Ovary (tissue), 9 donors: ENCODE data around the gene ANAPC1. TPM values are rescaled to one million over a fixed set of nuclear protein-coding genes. Genes with fewer than 3 reads are reported as not detected.
"Not testable (repeated sequence)": the region's sequence is repeated elsewhere in the genome, so short reads cannot be mapped to it uniquely, and the experiment has no call there.

Experiments used
- DNase-seq, 5 donors: peaks; one replicate each; pipeline ENCODE4 v3.0.0-alpha.2; 2019 to 2020
- H3K27ac ChIP-seq, 2 donors: fragments of 200-600 bp; one replicate each; pipeline versions ENCODE4 v1.5.1 to v1.8.0; 2019 to 2022
- H3K27me3 ChIP-seq: fragments of 200-600 bp; one replicate; pipeline ENCODE4 v1.8.0; 2022
- H3K36me3 ChIP-seq: fragments of 200-600 bp; sonication (generic); one replicate; pipeline ENCODE4 v1.5.1; 2019
- H3K4me1 ChIP-seq: one replicate; pipeline ENCODE4 v1.8.1; 2013; ENCODE audit warnings: mild to moderate bottlenecking, moderate library complexity; ENCODE audit not compliant: insufficient read depth
- H3K4me3 ChIP-seq: fragments of 200-600 bp; sonication (generic); one replicate; pipeline ENCODE4 v1.5.1; 2017
- H3K9me3 ChIP-seq, 2 donors: fragments of 200-600 bp in 1 of 2; sonication (generic) in 1 of 2; one replicate each; pipeline versions ENCODE4 v1.5.1 to v1.8.1; 2013 to 2019; ENCODE audit warnings: mild to moderate bottlenecking in 1 of 2, moderate library complexity in 1 of 2
- EP300 ChIP-seq: sonication (generic); formaldehyde crosslinking; IDR thresholded peaks from one replicate; pipeline ENCODE4 v1.6.1; 2017; ENCODE audit warnings: antibody characterized with exemption
- POLR2A ChIP-seq: fragments of 450-650 bp; IDR thresholded peaks from one replicate; pipeline ENCODE4 v1.6.1; 2017; ENCODE audit warnings: antibody characterized with exemption, mild to moderate bottlenecking, moderate library complexity
- whole genome bisulfite sequencing, 3 donors: extraction: QIAGEN DNeasy Blood & Tissue Kit in 1 of 3; methylation state at CpG; one replicate each; pipeline versions ENCODE4 v1.1.5 to v1.1.7; 2013 to 2017; 5-methylcytosine and 5-hydroxymethylcytosine counted together
- intact Hi-C, 4 donors: fragments of 100-400 bp; cut with DNase I; formaldehyde crosslinking; loops; one replicate each; pipeline versions ENCODE4 v1.11.0 to v1.15.1; 2022 to 2023
- polyA plus RNA-seq, 2 donors: library from polyadenylated mRNA; stranded (reverse); fragments of 200-250 nt in 1 of 2; fragments of 350-450 nt in 1 of 2; fragmentation: Illumina TruSeq in 1 of 2; extraction: RNeasy Lipid Tissue Mini Kit (QIAGEN cat#74804) in 1 of 2; gene quantifications; one replicate each; pipeline ENCODE4 v1.2.3, GENCODE V29; 2013 to 2014
- total RNA-seq, 7 donors: library from RNA; depleted of rRNA in 2 of 7; stranded (reverse); fragments of >200 nt in 2 of 7; fragmentation: NEBNext Ultra II Directional in 3 of 7; extraction: Animal tissue kit (Norgen Biotek cat#: 25700) in 3 of 7; gene quantifications; one replicate each; pipeline versions ENCODE4 v1.1.0 to v1.2.4, GENCODE V29; 2016 to 2023
- TF ChIP-seq, protein P1 (sequence below), 3 donors: fragments of 450-650 bp in 2 of 3; fragments of 200-600 bp in 1 of 3; IDR thresholded peaks; one replicate each; pipeline versions ENCODE4 v1.5.1 to v1.8.0; 2016 to 2022; ENCODE audit warnings: antibody characterized with exemption in 3 of 3, mild to moderate bottlenecking in 1 of 3
- donor health status: DM: no; HTN: no; CAD: no; lungs with moderate emphysema.
- donor health status: DM: no; HTN: no; CAD: no.
- donor health status: Bipolar disorder and iron deficiency.
- donor health status: DM: yes; HTN: yes; CAD: no.
- donor health status: DM: no; HTN: no; CAD: no.
- donor health status: DM: yes; HTN: yes; CAD: no.

The ANAPC1 gene
- total and polyA plus RNA-seq, 9 donors, result 7.6 to 43.3 (median 31.9) TPM

- no peak overlapping the region for H3K4me3 ChIP-seq
- no peak for TF ChIP-seq EP300
- no peak for TF ChIP-seq POLR2A
- TF ChIP-seq, protein P1, sequence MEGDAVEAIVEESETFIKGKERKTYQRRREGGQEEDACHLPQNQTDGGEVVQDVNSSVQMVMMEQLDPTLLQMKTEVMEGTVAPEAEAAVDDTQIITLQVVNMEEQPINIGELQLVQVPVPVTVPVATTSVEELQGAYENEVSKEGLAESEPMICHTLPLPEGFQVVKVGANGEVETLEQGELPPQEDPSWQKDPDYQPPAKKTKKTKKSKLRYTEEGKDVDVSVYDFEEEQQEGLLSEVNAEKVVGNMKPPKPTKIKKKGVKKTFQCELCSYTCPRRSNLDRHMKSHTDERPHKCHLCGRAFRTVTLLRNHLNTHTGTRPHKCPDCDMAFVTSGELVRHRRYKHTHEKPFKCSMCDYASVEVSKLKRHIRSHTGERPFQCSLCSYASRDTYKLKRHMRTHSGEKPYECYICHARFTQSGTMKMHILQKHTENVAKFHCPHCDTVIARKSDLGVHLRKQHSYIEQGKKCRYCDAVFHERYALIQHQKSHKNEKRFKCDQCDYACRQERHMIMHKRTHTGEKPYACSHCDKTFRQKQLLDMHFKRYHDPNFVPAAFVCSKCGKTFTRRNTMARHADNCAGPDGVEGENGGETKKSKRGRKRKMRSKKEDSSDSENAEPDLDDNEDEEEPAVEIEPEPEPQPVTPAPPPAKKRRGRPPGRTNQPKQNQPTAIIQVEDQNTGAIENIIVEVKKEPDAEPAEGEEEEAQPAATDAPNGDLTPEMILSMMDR (IDR thresholded peaks at IDR 0.05), result no peak
- H3K36me3 ChIP-seq, result no peaks in the 10 kb centered on the region
- peaks cover 4% of the 10 kb centered on the region for H3K4me1 ChIP-seq
- DNase-seq, result no peak
- no peak overlapping the region for H3K27ac ChIP-seq
- no peaks in the 10 kb centered on the region for H3K27me3 ChIP-seq
- WGBS, 3 donors, result 70 to 90% (median 83%) methylated on average over 1 of the region's 1 CpG
- no peaks in the 10 kb centered on the region for H3K9me3 ChIP-seq
- intact Hi-C loops, result no loop called here
Observed at GRCh38 chr2:111918383-111918806, 34.4 kb upstream of the ANAPC1 start.

DNA sequence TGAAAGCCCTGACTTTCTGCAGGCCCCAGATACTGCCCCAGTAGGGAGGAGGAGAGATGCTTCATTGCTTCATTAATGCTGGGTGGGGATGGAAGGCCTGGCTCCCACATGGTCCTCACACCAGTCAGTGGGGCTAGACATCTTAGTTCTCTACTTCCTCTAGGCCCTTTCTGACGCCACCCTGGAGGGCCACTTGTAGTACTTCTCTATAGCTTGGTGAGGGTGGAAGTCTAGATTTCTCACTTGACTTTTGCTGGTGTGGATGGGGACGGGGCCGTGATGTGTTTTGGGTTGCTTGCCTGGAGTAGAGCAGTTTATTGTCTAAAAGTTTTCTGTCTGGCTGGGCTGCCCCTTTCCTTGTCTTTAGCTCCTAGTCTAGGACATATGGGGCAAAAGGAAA lies 33.1 kb upstream of the ANAPC1 start:
- TF ChIP-seq POLR2A (no peak), EP300 (no peak)
- TF ChIP-seq, protein P1 (IDR thresholded peaks at IDR 0.05), result no peak
- intact Hi-C loops, result no loop called here
- Histone ChIP-seq H3K4me1 (peaks cover 4% of the 10 kb centered on the region), H3K4me3 (no peak overlapping the region), H3K36me3 (no peaks in the 10 kb centered on the region), H3K9me3 (no peaks in the 10 kb centered on the region), H3K27ac (no peak overlapping the region), H3K27me3 (no peaks in the 10 kb centered on the region)
- DNase-seq, result no peak
- WGBS, 3 donors, result 65 to 90% (median 85%) methylated on average over 3 of the region's 3 CpGs

DNA sequence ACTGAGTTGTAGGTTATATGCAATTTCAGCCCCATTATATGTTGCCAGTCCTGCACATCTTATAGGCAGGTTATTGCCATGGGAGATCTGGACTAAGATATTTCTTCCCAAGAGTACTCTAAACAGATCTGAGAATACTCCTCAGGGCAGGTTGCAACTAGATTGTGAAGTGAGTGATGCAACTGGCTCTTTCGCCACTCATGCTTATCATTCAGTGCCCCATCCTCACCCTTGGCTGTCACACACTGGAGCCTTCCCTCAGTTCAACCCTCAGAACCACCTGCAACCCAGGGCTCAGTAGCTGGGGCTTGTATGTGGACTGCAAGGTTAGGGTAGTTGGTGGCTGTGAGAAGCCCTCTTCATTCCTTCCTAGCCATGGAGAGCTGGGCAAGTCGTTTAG lies 28.6 kb upstream of the ANAPC1 start:
- TF ChIP-seq, protein P1 (IDR thresholded peaks at IDR 0.05), result no peak
- TF ChIP-seq EP300 (no peak), POLR2A (no peak)
- no peaks in the 10 kb centered on the region for H3K36me3 ChIP-seq
- H3K27ac ChIP-seq, result no peak overlapping the region
- H3K27me3 ChIP-seq, result no peaks in the 10 kb centered on the region
- H3K4me3 ChIP-seq, result no peak overlapping the region
- intact Hi-C loops, result no loop called here
- H3K9me3 ChIP-seq, result no peaks in the 10 kb centered on the region
- H3K4me1 ChIP-seq, result peaks cover 4% of the 10 kb centered on the region
- WGBS, 3 donors, result 84 to 97% (median 91%) methylated on average over 2 of the region's 2 CpGs
- DNase-seq, result no peak

GRCh38 chr2:111911295-111911977 lies 27.4 kb upstream of the ANAPC1 start:
- not testable (repeated sequence) for H3K4me1 ChIP-seq

GRCh38 chr2:111910609-111911277 lies 26.8 kb upstream of the ANAPC1 start:
- intact Hi-C loops, result no loop called here
- Histone ChIP-seq H3K27ac (no peak overlapping the region), H3K4me1 (peaks cover 10% of the 10 kb centered on the region), H3K4me3 (no peak overlapping the region), H3K9me3 (no peaks in the 10 kb centered on the region), H3K27me3 (no peaks in the 10 kb centered on the region), H3K36me3 (no peaks in the 10 kb centered on the region)
- TF ChIP-seq EP300, result no peak
- TF ChIP-seq POLR2A, result no peak
- TF ChIP-seq, protein P1 (IDR thresholded peaks at IDR 0.05), result no peak
- DNase-seq, result no peak
- WGBS, 3 donors, result 19 to 54% (median 41%) methylated on average over 2 of the region's 2 CpGs

More at GRCh38 chr2:111911295-111911977, 27.4 kb upstream of the ANAPC1 start:
- DNase-seq, H3K9me3 ChIP-seq, H3K27me3 ChIP-seq, H3K4me3 ChIP-seq, H3K27ac ChIP-seq, intact Hi-C loops, H3K36me3 ChIP-seq: not testable (repeated sequence)
- 88 to 95% (median 92%) methylated on average over 7 of the region's 7 CpGs for WGBS, 3 donors

DNA sequence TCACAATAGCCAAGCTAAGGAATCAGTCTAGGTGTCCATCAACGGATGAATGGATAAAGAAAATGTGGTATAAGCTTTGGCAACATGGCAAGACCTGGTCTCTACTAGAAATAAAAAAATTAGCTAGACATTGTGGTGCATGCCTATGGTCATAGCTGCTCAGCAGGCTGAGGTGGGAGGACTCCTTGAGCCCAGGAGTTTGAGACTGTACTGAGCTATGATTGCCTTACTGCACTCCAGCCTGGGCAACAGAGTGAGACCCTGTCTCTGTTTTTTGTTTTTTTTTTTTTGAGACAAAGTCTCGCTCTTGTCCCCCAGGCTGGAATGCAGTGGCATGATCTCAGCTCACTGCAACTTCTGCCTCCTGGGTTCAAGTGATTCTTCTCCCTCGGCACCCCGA lies 26.0 kb upstream of the ANAPC1 start:
- not testable (repeated sequence) for DNase-seq, H3K4me3 ChIP-seq, H3K27me3 ChIP-seq, H3K36me3 ChIP-seq, H3K27ac ChIP-seq, H3K9me3 ChIP-seq
- peaks cover 13% of the 10 kb centered on the region for H3K4me1 ChIP-seq
- intact Hi-C loops, result loop anchor here in 1 of 4 donors (10.0 kb wide), 1 partner anchor 45 kb away; no protein-coding TSS in a partner anchor
- 90 to 98% (median 95%) methylated on average over 4 of the region's 4 CpGs for WGBS, 3 donors
